ENCODE results near the gene CELA2B.
"Not testable (repeated sequence)": the region's sequence is repeated elsewhere in the genome, so short reads cannot be mapped to it uniquely, and the experiment has no call there.

The CELA2B gene

GRCh38 chr1:15433471-15433870 is 42.4 kb upstream of the CELA2B start:
- Histone ChIP-seq H3K27ac (ENCODE audit: low read depth, low read length) (no peak overlapping the region), H3K4me3 (ENCODE audit: low read depth in 1 of 2, low read length in 2 of 2) (no peak overlapping the region), H3K4me1 (ENCODE audit: control insufficient read depth in 1 of 2, insufficient read depth in 2 of 2, low read length in 2 of 2) (peaks cover 0 to 4% of the 10 kb centered on the region in 2 donors), H3K9me3 (ENCODE audit: control insufficient read depth in 1 of 2, low read length in 2 of 2) (no peaks in the 10 kb centered on the region), H3K36me3 (ENCODE audit: control insufficient read depth in 1 of 2, insufficient read depth in 2 of 2, low read length in 2 of 2) (peaks cover 0 to 18% of the 10 kb centered on the region in 2 donors), H3K27me3 (ENCODE audit: control insufficient read depth in 1 of 2, insufficient read depth in 2 of 2, low read length in 2 of 2) (no peaks in the 10 kb centered on the region), H3K9ac (ENCODE audit: low read depth in 1 of 2, low read length in 2 of 2) (no peak overlapping the region)

DNA sequence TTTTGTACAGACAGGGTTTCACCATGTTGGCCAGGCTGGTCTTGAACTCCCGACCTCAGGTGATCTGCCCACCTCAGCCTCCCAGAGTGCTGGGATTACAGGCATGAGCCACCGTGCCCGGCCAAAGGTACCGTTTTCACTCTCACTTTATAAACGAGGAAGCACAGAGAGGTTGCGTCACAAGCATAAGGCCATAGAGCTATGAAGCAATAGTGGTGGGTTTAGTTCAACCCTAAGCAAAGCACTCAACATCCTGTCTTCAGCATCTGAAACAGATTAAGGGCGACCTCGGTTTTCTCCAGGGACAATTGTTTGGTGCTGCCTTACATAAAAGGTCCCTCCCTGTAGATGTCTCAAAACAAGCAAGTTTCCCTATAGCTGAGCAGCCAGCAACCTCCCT is 41.2 kb upstream of the CELA2B start:
- H3K4me3 ChIP-seq (ENCODE audit: low read depth in 1 of 2, low read length in 2 of 2); H3K9ac ChIP-seq (ENCODE audit: low read depth in 1 of 2, low read length in 2 of 2); H3K4me1 ChIP-seq (ENCODE audit: control insufficient read depth in 1 of 2, insufficient read depth in 2 of 2, low read length in 2 of 2); H3K27ac ChIP-seq (ENCODE audit: low read depth, low read length); H3K27me3 ChIP-seq (ENCODE audit: control insufficient read depth in 1 of 2, insufficient read depth in 2 of 2, low read length in 2 of 2); H3K9me3 ChIP-seq (ENCODE audit: control insufficient read depth in 1 of 2, low read length in 2 of 2); H3K36me3 ChIP-seq (ENCODE audit: control insufficient read depth in 1 of 2, insufficient read depth in 2 of 2, low read length in 2 of 2): not testable (repeated sequence)

- Histone ChIP-seq H3K4me3 (ENCODE audit: low read depth in 1 of 2, low read length in 2 of 2) (no peak overlapping the region), H3K36me3 (ENCODE audit: control insufficient read depth in 1 of 2, insufficient read depth in 2 of 2, low read length in 2 of 2) (peaks cover 0 to 8% of the 10 kb centered on the region in 2 donors), H3K27me3 (ENCODE audit: control insufficient read depth in 1 of 2, insufficient read depth in 2 of 2, low read length in 2 of 2) (no peaks in the 10 kb centered on the region), H3K27ac (ENCODE audit: low read depth, low read length) (no peak overlapping the region), H3K4me1 (ENCODE audit: control insufficient read depth in 1 of 2, insufficient read depth in 2 of 2, low read length in 2 of 2) (peaks cover 0 to 4% of the 10 kb centered on the region in 2 donors), H3K9ac (ENCODE audit: low read depth in 1 of 2, low read length in 2 of 2) (no peak overlapping the region), H3K9me3 (ENCODE audit: control insufficient read depth in 1 of 2, low read length in 2 of 2) (no peaks in the 10 kb centered on the region)
These were observed 40.4 kb upstream of the CELA2B start for GRCh38 chr1:15435239-15436077.

DNA sequence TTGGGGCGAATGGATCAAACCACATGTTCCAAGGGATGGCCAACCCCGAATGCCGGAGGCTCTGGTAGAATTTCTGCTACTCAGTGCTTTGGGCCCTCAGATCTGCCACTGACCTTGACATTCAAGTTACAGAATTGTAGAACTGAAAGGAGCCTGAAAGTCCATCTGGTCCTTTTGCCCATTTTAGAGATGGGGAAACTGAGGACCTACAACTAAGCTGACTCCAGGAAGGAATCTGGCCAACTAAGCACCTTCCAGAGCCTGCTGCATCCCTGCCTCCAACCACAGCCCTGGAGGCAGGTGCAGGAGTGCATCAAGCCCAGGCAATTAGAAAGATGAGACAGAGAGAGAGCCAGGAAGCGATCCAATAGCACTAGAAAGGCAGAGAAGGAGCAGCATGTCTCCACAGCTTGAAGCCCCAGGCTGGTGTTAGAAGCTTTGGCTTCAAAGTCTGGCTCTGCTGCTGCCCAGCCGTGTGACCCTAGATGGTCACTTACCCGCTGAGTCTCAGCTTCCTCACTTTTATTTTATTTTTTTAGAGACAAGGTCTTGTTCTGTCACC is 38.9 kb upstream of the CELA2B start:
- Histone ChIP-seq H3K9me3 (ENCODE audit: control insufficient read depth in 1 of 2, low read length in 2 of 2) (no peaks in the 10 kb centered on the region), H3K4me1 (ENCODE audit: control insufficient read depth in 1 of 2, insufficient read depth in 2 of 2, low read length in 2 of 2) (no peaks in the 10 kb centered on the region), H3K36me3 (ENCODE audit: control insufficient read depth in 1 of 2, insufficient read depth in 2 of 2, low read length in 2 of 2) (no peaks in the 10 kb centered on the region), H3K27me3 (ENCODE audit: control insufficient read depth in 1 of 2, insufficient read depth in 2 of 2, low read length in 2 of 2) (no peaks in the 10 kb centered on the region), H3K9ac (ENCODE audit: low read depth in 1 of 2, low read length in 2 of 2) (no peak overlapping the region), H3K4me3 (ENCODE audit: low read depth in 1 of 2, low read length in 2 of 2) (no peak overlapping the region), H3K27ac (ENCODE audit: low read depth, low read length) (no peak overlapping the region)

DNA sequence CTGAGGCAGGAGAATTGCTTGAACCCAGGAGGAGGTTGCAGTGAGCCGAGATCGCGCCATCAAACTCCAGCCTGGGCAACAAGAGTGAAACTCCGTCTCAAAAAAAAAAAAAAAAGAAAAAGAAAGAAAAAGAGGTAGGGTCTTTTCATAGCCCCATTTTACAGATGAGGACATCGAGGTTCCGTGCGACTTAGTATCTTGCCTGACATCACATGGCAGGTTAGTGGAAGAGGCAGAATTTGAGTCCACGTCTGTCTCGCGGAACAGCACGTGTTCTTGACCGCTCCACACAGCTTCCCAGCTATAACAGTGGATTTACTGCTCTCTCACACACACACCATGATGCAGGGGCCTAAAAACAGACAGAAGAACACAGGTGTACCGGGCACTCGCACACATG is 36.6 kb upstream of the CELA2B start:
- Histone ChIP-seq H3K27ac (ENCODE audit: low read depth, low read length) (no peak overlapping the region), H3K4me3 (ENCODE audit: low read depth in 1 of 2, low read length in 2 of 2) (no peak overlapping the region), H3K36me3 (ENCODE audit: control insufficient read depth in 1 of 2, insufficient read depth in 2 of 2, low read length in 2 of 2) (no peaks in the 10 kb centered on the region), H3K9me3 (ENCODE audit: control insufficient read depth in 1 of 2, low read length in 2 of 2) (no peaks in the 10 kb centered on the region), H3K27me3 (ENCODE audit: control insufficient read depth in 1 of 2, insufficient read depth in 2 of 2, low read length in 2 of 2) (no peaks in the 10 kb centered on the region), H3K9ac (ENCODE audit: low read depth in 1 of 2, low read length in 2 of 2) (no peak overlapping the region), H3K4me1 (ENCODE audit: control insufficient read depth in 1 of 2, insufficient read depth in 2 of 2, low read length in 2 of 2) (no peaks in the 10 kb centered on the region)

DNA sequence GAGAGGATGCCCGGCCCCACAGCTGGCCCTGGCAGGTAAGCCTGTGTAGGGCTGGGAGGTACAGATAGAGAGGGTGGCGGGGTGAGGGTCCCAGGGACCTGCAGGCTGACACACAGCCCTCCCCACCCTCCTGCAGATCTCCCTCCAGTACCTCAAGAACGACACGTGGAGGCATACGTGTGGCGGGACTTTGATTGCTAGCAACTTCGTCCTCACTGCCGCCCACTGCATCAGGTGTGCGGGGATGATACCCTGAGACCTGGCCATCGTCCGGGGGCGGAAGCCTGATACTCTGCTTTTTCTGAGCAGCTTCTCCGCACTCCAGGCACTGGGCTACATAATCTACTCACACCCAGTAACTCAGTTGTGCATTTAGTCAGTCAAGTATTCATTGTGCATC is 35.5 kb upstream of the CELA2B start:
- H3K9me3 ChIP-seq (ENCODE audit: control insufficient read depth in 1 of 2, low read length in 2 of 2), result no peaks in the 10 kb centered on the region
- no peak overlapping the region for H3K27ac ChIP-seq (ENCODE audit: low read depth, low read length)
- H3K36me3 ChIP-seq (ENCODE audit: control insufficient read depth in 1 of 2, insufficient read depth in 2 of 2, low read length in 2 of 2), result no peaks in the 10 kb centered on the region
- no peak overlapping the region for H3K9ac ChIP-seq (ENCODE audit: low read depth in 1 of 2, low read length in 2 of 2)
- H3K4me3 ChIP-seq (ENCODE audit: low read depth in 1 of 2, low read length in 2 of 2), result no peak overlapping the region
- H3K4me1 ChIP-seq (ENCODE audit: control insufficient read depth in 1 of 2, insufficient read depth in 2 of 2, low read length in 2 of 2), result no peaks in the 10 kb centered on the region
- H3K27me3 ChIP-seq (ENCODE audit: control insufficient read depth in 1 of 2, insufficient read depth in 2 of 2, low read length in 2 of 2), result no peaks in the 10 kb centered on the region

DNA sequence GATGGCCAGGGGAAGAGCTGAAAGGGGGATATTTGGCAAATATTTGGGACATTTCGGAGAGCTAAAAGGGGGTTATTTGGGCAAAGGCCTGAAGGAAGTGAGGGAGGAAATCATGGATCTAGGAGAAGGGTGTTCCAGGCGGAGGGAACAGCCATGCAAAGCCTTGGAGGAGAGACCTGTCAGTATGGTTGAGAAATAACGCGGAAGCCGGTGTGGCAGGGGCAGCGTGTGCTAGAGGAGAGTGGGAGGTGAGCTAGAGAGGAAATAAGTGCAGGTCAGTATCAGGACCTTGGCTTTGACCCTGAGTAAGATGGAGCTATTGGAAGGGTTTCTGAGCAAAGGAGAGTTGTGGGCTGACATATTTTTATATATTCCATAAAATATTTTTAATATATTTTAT is 34.7 kb upstream of the CELA2B start:
- H3K9ac ChIP-seq (ENCODE audit: low read depth in 1 of 2, low read length in 2 of 2), result no peak overlapping the region
- no peaks in the 10 kb centered on the region for H3K27me3 ChIP-seq (ENCODE audit: control insufficient read depth in 1 of 2, insufficient read depth in 2 of 2, low read length in 2 of 2)
- no peak overlapping the region for H3K4me3 ChIP-seq (ENCODE audit: low read depth in 1 of 2, low read length in 2 of 2)
- H3K9me3 ChIP-seq (ENCODE audit: control insufficient read depth in 1 of 2, low read length in 2 of 2), result no peaks in the 10 kb centered on the region
- no peaks in the 10 kb centered on the region for H3K36me3 ChIP-seq (ENCODE audit: control insufficient read depth in 1 of 2, insufficient read depth in 2 of 2, low read length in 2 of 2)
- H3K4me1 ChIP-seq (ENCODE audit: control insufficient read depth in 1 of 2, insufficient read depth in 2 of 2, low read length in 2 of 2), result no peaks in the 10 kb centered on the region
- no peak overlapping the region for H3K27ac ChIP-seq (ENCODE audit: low read depth, low read length)

- no peaks in the 10 kb centered on the region for H3K36me3 ChIP-seq (ENCODE audit: control insufficient read depth in 1 of 2, insufficient read depth in 2 of 2, low read length in 2 of 2)
- H3K9ac ChIP-seq (ENCODE audit: low read depth in 1 of 2, low read length in 2 of 2), result no peak overlapping the region
- H3K9me3 ChIP-seq (ENCODE audit: control insufficient read depth in 1 of 2, low read length in 2 of 2), result no peaks in the 10 kb centered on the region
- H3K27ac ChIP-seq (ENCODE audit: low read depth, low read length), result no peak overlapping the region
- no peaks in the 10 kb centered on the region for H3K4me1 ChIP-seq (ENCODE audit: control insufficient read depth in 1 of 2, insufficient read depth in 2 of 2, low read length in 2 of 2)
- no peaks in the 10 kb centered on the region for H3K27me3 ChIP-seq (ENCODE audit: control insufficient read depth in 1 of 2, insufficient read depth in 2 of 2, low read length in 2 of 2)
- no peak overlapping the region for H3K4me3 ChIP-seq (ENCODE audit: low read depth in 1 of 2, low read length in 2 of 2)
These were observed 33.8 kb upstream of the CELA2B start for GRCh38 chr1:15442119-15442518.

GRCh38 chr1:15442759-15443158 is 33.1 kb upstream of the CELA2B start:
- Histone ChIP-seq H3K9ac (ENCODE audit: low read depth in 1 of 2, low read length in 2 of 2) (no peak overlapping the region), H3K9me3 (ENCODE audit: control insufficient read depth in 1 of 2, low read length in 2 of 2) (no peaks in the 10 kb centered on the region), H3K27ac (ENCODE audit: low read depth, low read length) (no peak overlapping the region), H3K27me3 (ENCODE audit: control insufficient read depth in 1 of 2, insufficient read depth in 2 of 2, low read length in 2 of 2) (no peaks in the 10 kb centered on the region), H3K4me3 (ENCODE audit: low read depth in 1 of 2, low read length in 2 of 2) (no peak overlapping the region), H3K36me3 (ENCODE audit: control insufficient read depth in 1 of 2, insufficient read depth in 2 of 2, low read length in 2 of 2) (no peaks in the 10 kb centered on the region), H3K4me1 (ENCODE audit: control insufficient read depth in 1 of 2, insufficient read depth in 2 of 2, low read length in 2 of 2) (no peaks in the 10 kb centered on the region)

DNA sequence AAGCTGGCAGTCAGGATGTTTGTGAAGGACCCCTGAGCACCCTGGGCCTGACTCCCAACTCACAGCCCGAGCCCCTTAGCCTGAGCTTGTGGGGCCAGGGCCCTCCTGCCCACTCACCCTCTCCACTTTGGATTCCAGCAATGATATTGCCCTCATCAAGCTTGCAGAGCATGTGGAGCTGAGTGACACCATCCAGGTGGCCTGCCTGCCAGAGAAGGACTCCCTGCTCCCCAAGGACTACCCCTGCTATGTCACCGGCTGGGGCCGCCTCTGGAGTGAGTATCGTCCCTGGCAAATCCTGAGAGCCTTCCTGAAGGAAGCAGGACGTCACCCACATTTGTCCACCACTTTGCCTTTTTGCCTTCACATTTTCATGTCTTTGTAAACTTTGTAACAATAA is 32.6 kb upstream of the CELA2B start:
- no peaks in the 10 kb centered on the region for H3K4me1 ChIP-seq (ENCODE audit: control insufficient read depth in 1 of 2, insufficient read depth in 2 of 2, low read length in 2 of 2)
- no peaks in the 10 kb centered on the region for H3K36me3 ChIP-seq (ENCODE audit: control insufficient read depth in 1 of 2, insufficient read depth in 2 of 2, low read length in 2 of 2)
- H3K4me3 ChIP-seq (ENCODE audit: low read depth in 1 of 2, low read length in 2 of 2), result no peak overlapping the region
- no peak overlapping the region for H3K9ac ChIP-seq (ENCODE audit: low read depth in 1 of 2, low read length in 2 of 2)
- no peaks in the 10 kb centered on the region for H3K9me3 ChIP-seq (ENCODE audit: control insufficient read depth in 1 of 2, low read length in 2 of 2)
- no peaks in the 10 kb centered on the region for H3K27me3 ChIP-seq (ENCODE audit: control insufficient read depth in 1 of 2, insufficient read depth in 2 of 2, low read length in 2 of 2)
- no peak overlapping the region for H3K27ac ChIP-seq (ENCODE audit: low read depth, low read length)
